H4 (cell line): ENCODE results near the gene CLC. TPM values are rescaled to one million over a fixed set of nuclear protein-coding genes. Genes with fewer than 3 reads are reported as not detected.

Experiments used
- total RNA-seq: library from RNA; depleted of rRNA; stranded (reverse); fragments of >200 nt; shearing (Covaris generic); gene quantifications from 2 replicates; pipeline ENCODE4 v1.2.3, GENCODE V29; 2014; rRNA removed

Gene CLC
- total RNA-seq, 1 experiment from 2014 or later, result 0.37 TPM

Other genes starting within 250 kb of the CLC start
- 2.0 and 2.2 TPM in 2 replicates for gene DLL3, start 239.1 kb downstream of the CLC start, total RNA-seq
- not detected in 2 replicates for gene SELENOV, start 222.9 kb downstream of the CLC start, total RNA-seq
- 3.2 and 3.3 TPM in 2 replicates for gene EID2B, start 205.2 kb downstream of the CLC start, total RNA-seq
- 10.8 and 11.5 TPM in 2 replicates for gene EID2, start 197.9 kb downstream of the CLC start, total RNA-seq
- gene LGALS13, start 135.5 kb downstream of the CLC start, total RNA-seq, result not detected in 2 replicates
- gene LGALS16, start 82.1 kb downstream of the CLC start, total RNA-seq, result not detected in 2 replicates
- not detected in 2 replicates for gene LGALS14, start 33.5 kb downstream of the CLC start, total RNA-seq
- gene LEUTX, start 40.8 kb upstream of the CLC start, total RNA-seq, result not detected in 2 replicates
- gene DYRK1B, start 96.1 kb upstream of the CLC start, total RNA-seq, result 4.2 and 4.3 TPM in 2 replicates
- 256 and 309 TPM in 2 replicates for gene FBL, start 108.3 kb upstream of the CLC start, total RNA-seq
- gene FCGBP, start 196.6 kb upstream of the CLC start, total RNA-seq, result 0.64 and 0.99 TPM in 2 replicates
- 263 and 299 TPM in 2 replicates for gene PSMC4, start 233.1 kb upstream of the CLC start, total RNA-seq